Measurements from ENCODE around the gene ANXA6. TPM values are rescaled to one million over a fixed set of nuclear protein-coding genes. Genes with fewer than 3 reads are reported as not detected.

ANXA6 gene
- total RNA-seq, 1 donor from 2014 or later: 197 TPM

- Mint-ChIP-seq H3K36me3 (no peaks in the 10 kb centered on the region), H3K4me1 (no peaks in the 10 kb centered on the region), H3K27me3 (ENCODE audit: low read depth) (peaks cover 2% of the 10 kb centered on the region), H3K9me3 (no peaks in the 10 kb centered on the region), H3K4me3 (no peak overlapping the region), H3K27ac (no peak overlapping the region)
- no peak for TF ChIP-seq CTCF (IDR thresholded peaks at IDR 0.05; ENCODE audit: unreplicated experiment)
- no peak for DNase-seq (ENCODE audit: low spot score in 2 of 2, unreplicated experiment in 2 of 2)
These were observed 13.9 kb upstream of the ANXA6 start for GRCh38 chr5:151171529-151171928.

- Mint-ChIP-seq H3K4me1 (peaks cover 8% of the 10 kb centered on the region), H3K9me3 (no peaks in the 10 kb centered on the region), H3K4me3 (no peak overlapping the region), H3K36me3 (no peaks in the 10 kb centered on the region), H3K27me3 (ENCODE audit: low read depth) (no peaks in the 10 kb centered on the region), H3K27ac (no peak overlapping the region)
- no peak for TF ChIP-seq CTCF (IDR thresholded peaks at IDR 0.05; ENCODE audit: unreplicated experiment)
- no peak for DNase-seq (ENCODE audit: low spot score in 2 of 2, unreplicated experiment in 2 of 2)
These were observed 11.2 kb upstream of the ANXA6 start for GRCh38 chr5:151168602-151169344.

- Mint-ChIP-seq H3K27ac (no peak overlapping the region), H3K27me3 (ENCODE audit: low read depth) (no peaks in the 10 kb centered on the region), H3K4me1 (peaks cover 16% of the 10 kb centered on the region), H3K36me3 (no peaks in the 10 kb centered on the region), H3K9me3 (no peaks in the 10 kb centered on the region), H3K4me3 (no peak overlapping the region)
- no peak for DNase-seq (ENCODE audit: low spot score in 2 of 2, unreplicated experiment in 2 of 2)
- TF ChIP-seq CTCF (IDR thresholded peaks at IDR 0.05; ENCODE audit: unreplicated experiment): no peak
These were observed 9.4 kb upstream of the ANXA6 start for GRCh38 chr5:151167022-151167421.

GRCh38 chr5:151164687-151165392 lies 7.3 kb upstream of the ANXA6 start:
- Mint-ChIP-seq H3K27me3 (ENCODE audit: low read depth) (no peaks in the 10 kb centered on the region), H3K4me3 (no peak overlapping the region), H3K4me1 (peaks cover 19% of the 10 kb centered on the region), H3K9me3 (no peaks in the 10 kb centered on the region), H3K36me3 (no peaks in the 10 kb centered on the region), H3K27ac (peak overlapping the region; percentile 52)
- peak; percentile 61 for TF ChIP-seq CTCF (IDR thresholded peaks at IDR 0.05; ENCODE audit: unreplicated experiment)
- peak in 1 of 2 experiments; percentile 78 for DNase-seq (ENCODE audit: low spot score in 2 of 2, unreplicated experiment in 2 of 2)

- H3K36me3 Mint-ChIP-seq: no peaks in the 10 kb centered on the region
- peaks cover 32% of the 10 kb centered on the region for H3K4me1 Mint-ChIP-seq
- DNase-seq (ENCODE audit: low spot score in 2 of 2, unreplicated experiment in 2 of 2): no peak
- H3K27ac Mint-ChIP-seq: peak overlapping the region; percentile 64
- no peak overlapping the region for H3K4me3 Mint-ChIP-seq
- no peaks in the 10 kb centered on the region for H3K27me3 Mint-ChIP-seq (ENCODE audit: low read depth)
- H3K9me3 Mint-ChIP-seq: no peaks in the 10 kb centered on the region
- no peak for TF ChIP-seq CTCF (IDR thresholded peaks at IDR 0.05; ENCODE audit: unreplicated experiment)
These were observed 5.2 kb upstream of the ANXA6 start for GRCh38 chr5:151162776-151163175.

Data from mesothelial cell of epicardium (in vitro differentiated cells).